Colonic mucosa (tissue), 4 donors: ENCODE data around the gene OVOL2. TPM values are rescaled to one million over a fixed set of nuclear protein-coding genes. Genes with fewer than 3 reads are reported as not detected.

Source experiments
- DNase-seq: peaks from one replicate; pipeline ENCODE4 v3.0.0-alpha.2; 2020
- H3K27ac ChIP-seq: fragments of 200-600 bp; one replicate; pipeline ENCODE4 v1.8.0; 2021
- H3K27me3 ChIP-seq: fragments of 200-600 bp; one replicate; pipeline ENCODE4 v1.8.0; 2021
- H3K36me3 ChIP-seq: fragments of 200-600 bp; one replicate; pipeline ENCODE4 v1.8.0; 2021
- H3K4me1 ChIP-seq: fragments of 200-600 bp; one replicate; pipeline ENCODE4 v1.8.0; 2021; ENCODE audit warnings: mild to moderate bottlenecking
- H3K4me3 ChIP-seq: fragments of 200-600 bp; one replicate; pipeline ENCODE4 v1.8.0; 2021
- H3K9ac ChIP-seq, 2 donors: one replicate each; pipeline ENCODE4 v1.7.0; 2013; ENCODE audit warnings: control low read depth in 2 of 2, low read depth in 2 of 2, low read length in 2 of 2
- H3K9me3 ChIP-seq: fragments of 200-600 bp; one replicate; pipeline ENCODE4 v1.8.0; 2021
- CTCF ChIP-seq: fragments of 200-600 bp; IDR thresholded peaks from one replicate; pipeline ENCODE4 v1.8.0; 2022; ENCODE audit warnings: antibody characterized with exemption, mild to moderate bottlenecking
- intact Hi-C: fragments of 100-400 bp; cut with DNase I; formaldehyde crosslinking; loops from one replicate; pipeline ENCODE4 v1.14.1; 2022
- total RNA-seq, 2 donors: library from RNA; stranded (reverse); fragmentation: NEBNext Ultra II Directional in 1 of 2; extraction: Animal tissue kit (Norgen Biotek cat#: 25700) in 1 of 2; gene quantifications; one replicate each; pipeline ENCODE4 v1.2.1, GENCODE V29; 2021
- donor health status: healthy.
- donor health status: DM: no; HTN: no; CAD: no.
- donor health status: DM: no; HTN: no; CAD: no.

Gene OVOL2
- total RNA-seq, 2 donors from 2014 or later = 13.5 to 22.8 TPM

GRCh38 chr20:18079756-18080353, 22.1 kb upstream of the OVOL2 start:
- H3K4me3 ChIP-seq = no peak overlapping the region
- H3K4me1 ChIP-seq = no peaks in the 10 kb centered on the region
- no peak for TF ChIP-seq CTCF
- no peak for DNase-seq
- no peaks in the 10 kb centered on the region for H3K9me3 ChIP-seq
- intact Hi-C loops = no loop called here
- H3K27me3 ChIP-seq = no peaks in the 10 kb centered on the region
- H3K9ac ChIP-seq = no peak overlapping the region
- no peaks in the 10 kb centered on the region for H3K36me3 ChIP-seq
- H3K27ac ChIP-seq = no peak overlapping the region

GRCh38 chr20:18077157-18077556, 19.4 kb upstream of the OVOL2 start:
- H3K9ac ChIP-seq = no peak overlapping the region
- peak; percentile 34 for DNase-seq

GRCh38 chr20:18072532-18072931, 14.8 kb upstream of the OVOL2 start:
- Histone ChIP-seq H3K27me3 (peaks cover 4% of the 10 kb centered on the region), H3K27ac (no peak overlapping the region), H3K9me3 (no peaks in the 10 kb centered on the region), H3K4me3 (no peak overlapping the region), H3K36me3 (no peaks in the 10 kb centered on the region), H3K9ac (no peak overlapping the region), H3K4me1 (no peaks in the 10 kb centered on the region)
- TF ChIP-seq CTCF = no peak
- intact Hi-C loops = no loop called here
- no peak for DNase-seq

More at GRCh38 chr20:18077157-18077556, 19.4 kb upstream of the OVOL2 start:
- TF ChIP-seq CTCF = no peak
- Histone ChIP-seq H3K9me3 (no peaks in the 10 kb centered on the region), H3K36me3 (no peaks in the 10 kb centered on the region), H3K27me3 (no peaks in the 10 kb centered on the region), H3K4me1 (no peaks in the 10 kb centered on the region), H3K4me3 (no peak overlapping the region), H3K27ac (no peak overlapping the region)
- intact Hi-C loops = no loop called here

DNA sequence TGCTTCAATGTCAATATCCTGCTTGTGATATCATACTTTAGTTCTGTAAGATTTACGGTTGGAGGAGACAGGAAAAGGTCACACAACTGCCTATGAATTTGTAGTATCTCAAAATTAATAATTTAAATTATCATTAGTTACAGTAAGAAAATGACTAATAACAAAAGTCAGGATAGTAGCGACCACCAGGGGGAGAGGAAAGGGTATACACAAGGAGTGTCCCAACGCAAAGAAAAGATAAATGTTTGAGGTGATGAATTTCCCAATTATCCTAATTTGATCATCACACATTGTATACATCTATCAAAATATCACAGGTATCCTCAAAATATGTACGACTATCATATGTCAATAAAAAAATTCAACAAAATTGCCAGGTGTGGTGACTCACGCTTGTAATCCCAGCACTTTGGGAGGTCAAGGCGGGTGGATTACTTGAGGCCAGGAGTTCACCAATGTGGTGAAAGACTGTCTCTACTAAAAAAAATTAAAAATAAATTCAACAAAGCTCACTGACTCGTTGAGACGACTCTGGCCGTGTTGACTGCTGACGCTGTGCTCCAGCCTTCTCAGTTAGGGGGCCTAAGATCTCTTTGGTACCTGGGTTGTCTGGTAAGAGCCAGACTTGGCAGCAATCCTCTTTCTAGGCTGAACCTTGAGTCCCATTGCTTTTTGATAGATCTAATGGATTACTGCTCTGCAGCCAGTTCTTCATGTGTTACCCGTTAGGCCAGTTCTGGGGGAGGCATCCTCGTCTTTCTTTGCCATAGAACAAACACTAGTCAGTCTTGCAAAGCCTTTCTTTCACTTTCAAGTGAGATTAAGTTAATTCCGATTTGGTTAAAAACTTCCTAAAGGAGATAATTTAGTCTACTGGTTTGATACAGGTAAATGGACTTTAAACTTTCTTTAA, 9.0 kb upstream of the OVOL2 start:
- intact Hi-C loops = no loop called here
- Histone ChIP-seq H3K4me1 (no peaks in the 10 kb centered on the region), H3K9ac (no peak overlapping the region), H3K9me3 (no peaks in the 10 kb centered on the region), H3K27me3 (peaks cover 4% of the 10 kb centered on the region), H3K27ac (no peak overlapping the region), H3K4me3 (no peak overlapping the region), H3K36me3 (no peaks in the 10 kb centered on the region)
- no peak for DNase-seq
- TF ChIP-seq CTCF = no peak

GRCh38 chr20:18063676-18064075, 6.0 kb upstream of the OVOL2 start:
- no peaks in the 10 kb centered on the region for H3K36me3 ChIP-seq
- TF ChIP-seq CTCF = no peak
- intact Hi-C loops = no loop called here
- no peak overlapping the region for H3K9ac ChIP-seq
- H3K4me1 ChIP-seq = no peaks in the 10 kb centered on the region
- H3K9me3 ChIP-seq = no peaks in the 10 kb centered on the region
- DNase-seq = no peak
- peaks cover 6% of the 10 kb centered on the region for H3K27me3 ChIP-seq
- H3K4me3 ChIP-seq = no peak overlapping the region
- H3K27ac ChIP-seq = no peak overlapping the region
